Measurements from ENCODE around the gene NDRG2. TPM values are rescaled to one million over a fixed set of nuclear protein-coding genes. Genes with fewer than 3 reads are reported as not detected.

The NDRG2 gene
- total RNA-seq, 1 experiment from 2014 or later: 31.3 TPM

GRCh38 chr14:21039585-21040369 lies 14.9 kb upstream of the NDRG2 start:
- in situ Hi-C loops (cut with HindIII; ENCODE audit: low pct_unique_long_range_greater_than_20kb, low sequenced_read_pairs): no loop called here
- peak; percentile 28 for DNase-seq (ENCODE audit: low read depth)

- in situ Hi-C loops (cut with HindIII; ENCODE audit: low pct_unique_long_range_greater_than_20kb, low sequenced_read_pairs): no loop called here
- no peak for DNase-seq (ENCODE audit: low read depth)
Observed at GRCh38 chr14:21038441-21039422, 13.9 kb upstream of the NDRG2 start.

GRCh38 chr14:21037156-21037555 lies 12.3 kb upstream of the NDRG2 start:
- no peak for DNase-seq (ENCODE audit: low read depth)
- in situ Hi-C loops (cut with HindIII; ENCODE audit: low pct_unique_long_range_greater_than_20kb, low sequenced_read_pairs): no loop called here

GRCh38 chr14:21036751-21037150 lies 11.9 kb upstream of the NDRG2 start:
- DNase-seq (ENCODE audit: low read depth): no peak

GRCh38 chr14:21034707-21035106 lies 9.8 kb upstream of the NDRG2 start, which contains the start of gene RNASE13:
Gene RNASE13, minus strand, starts transcription at chr14:21034807. Its CDS starts 519 bp downstream, at chr14:21034288.
- no peak for DNase-seq (ENCODE audit: low read depth)
- in situ Hi-C loops (cut with HindIII; ENCODE audit: low pct_unique_long_range_greater_than_20kb, low sequenced_read_pairs): no loop called here

More at GRCh38 chr14:21036751-21037150, 11.9 kb upstream of the NDRG2 start:
- in situ Hi-C loops (cut with HindIII; ENCODE audit: low pct_unique_long_range_greater_than_20kb, low sequenced_read_pairs): no loop called here

GRCh38 chr14:21033133-21033698 lies 8.4 kb upstream of the NDRG2 start:
- no peak for DNase-seq (ENCODE audit: low read depth)
- in situ Hi-C loops (cut with HindIII; ENCODE audit: low pct_unique_long_range_greater_than_20kb, low sequenced_read_pairs): no loop called here

GRCh38 chr14:21032326-21033132 lies 7.7 kb upstream of the NDRG2 start:
- in situ Hi-C loops (cut with HindIII; ENCODE audit: low pct_unique_long_range_greater_than_20kb, low sequenced_read_pairs): no loop called here
- no peak for DNase-seq (ENCODE audit: low read depth)

- no peak for DNase-seq (ENCODE audit: low read depth)
- in situ Hi-C loops (cut with HindIII; ENCODE audit: low pct_unique_long_range_greater_than_20kb, low sequenced_read_pairs): no loop called here
Observed at GRCh38 chr14:21030531-21030930, 5.7 kb upstream of the NDRG2 start.

- DNase-seq (ENCODE audit: low read depth): no peak
- in situ Hi-C loops (cut with HindIII; ENCODE audit: low pct_unique_long_range_greater_than_20kb, low sequenced_read_pairs): no loop called here
Observed at GRCh38 chr14:21029917-21030316, 5.1 kb upstream of the NDRG2 start, which contains the start of gene TPPP2. Gene TPPP2, plus strand, starts transcription at chr14:21030217. Its CDS starts 365 bp downstream, at chr14:21030582.

- DNase-seq (ENCODE audit: low read depth): no peak
- in situ Hi-C loops (cut with HindIII; ENCODE audit: low pct_unique_long_range_greater_than_20kb, low sequenced_read_pairs): no loop called here
Observed at GRCh38 chr14:21026988-21027315, 2.1 kb upstream of the NDRG2 start.

- DNase-seq (ENCODE audit: low read depth): no peak
- in situ Hi-C loops (cut with HindIII; ENCODE audit: low pct_unique_long_range_greater_than_20kb, low sequenced_read_pairs): no loop called here
Observed at GRCh38 chr14:21026274-21026987, 1.6 kb upstream of the NDRG2 start.

- in situ Hi-C loops (cut with HindIII; ENCODE audit: low pct_unique_long_range_greater_than_20kb, low sequenced_read_pairs): no loop called here
- no peak for DNase-seq (ENCODE audit: low read depth)
Observed at GRCh38 chr14:21025371-21026273, 761 bp upstream of the NDRG2 start.

- in situ Hi-C loops (cut with HindIII; ENCODE audit: low pct_unique_long_range_greater_than_20kb, low sequenced_read_pairs): no loop called here
Observed at GRCh38 chr14:21023817-21024584, 860 bp downstream of the NDRG2 start.

GRCh38 chr14:21023174-21023573 lies 1.7 kb downstream of the NDRG2 start:
- in situ Hi-C loops (cut with HindIII; ENCODE audit: low pct_unique_long_range_greater_than_20kb, low sequenced_read_pairs): no loop called here
- DNase-seq (ENCODE audit: low read depth): no peak

More at GRCh38 chr14:21023817-21024584, 860 bp downstream of the NDRG2 start:
- no peak for DNase-seq (ENCODE audit: low read depth)

- in situ Hi-C loops (cut with HindIII; ENCODE audit: low pct_unique_long_range_greater_than_20kb, low sequenced_read_pairs): no loop called here
- no peak for DNase-seq (ENCODE audit: low read depth)
Observed at GRCh38 chr14:21022686-21023085, 2.2 kb downstream of the NDRG2 start.

All from Caki2 (cell line).